GM18951 (cell line): ENCODE data around the gene GABRB1.
"Not testable (repeated sequence)": the region's sequence is repeated elsewhere in the genome, so short reads cannot be mapped to it uniquely, and the experiment has no call there.

ENCODE experiments used
- POLR2A ChIP-seq: IDR thresholded peaks from 4 replicates; pipeline ENCODE4 v1.6.1; 2011; ENCODE audit warnings: mild to moderate bottlenecking; ENCODE audit not compliant: insufficient read length, insufficient read depth; ENCODE audit errors: extremely low read depth
- in situ Hi-C: fragments of 300-500 bp; cut with MboI; formaldehyde crosslinking; loops from one replicate; pipeline ENCODE4 v1.12.0; 2022; ENCODE audit warnings: low sequenced_read_pairs, mixed read lengths, inconsistent platforms; ENCODE audit not compliant: unreplicated experiment

Gene GABRB1

GRCh38 chr4:47275595-47275994, 244.2 kb downstream of the GABRB1 start:
- TF ChIP-seq POLR2A = no peak
- in situ Hi-C loops = no loop called here

GRCh38 chr4:47278631-47279030, 247.3 kb downstream of the GABRB1 start:
- in situ Hi-C loops = no loop called here
- no peak for TF ChIP-seq POLR2A

- in situ Hi-C loops = no loop called here
- TF ChIP-seq POLR2A = no peak
Observed at GRCh38 chr4:47287735-47288134, 256.4 kb downstream of the GABRB1 start.

- no peak for TF ChIP-seq POLR2A
- in situ Hi-C loops = no loop called here
Observed at GRCh38 chr4:47289805-47290204, 258.4 kb downstream of the GABRB1 start.

DNA sequence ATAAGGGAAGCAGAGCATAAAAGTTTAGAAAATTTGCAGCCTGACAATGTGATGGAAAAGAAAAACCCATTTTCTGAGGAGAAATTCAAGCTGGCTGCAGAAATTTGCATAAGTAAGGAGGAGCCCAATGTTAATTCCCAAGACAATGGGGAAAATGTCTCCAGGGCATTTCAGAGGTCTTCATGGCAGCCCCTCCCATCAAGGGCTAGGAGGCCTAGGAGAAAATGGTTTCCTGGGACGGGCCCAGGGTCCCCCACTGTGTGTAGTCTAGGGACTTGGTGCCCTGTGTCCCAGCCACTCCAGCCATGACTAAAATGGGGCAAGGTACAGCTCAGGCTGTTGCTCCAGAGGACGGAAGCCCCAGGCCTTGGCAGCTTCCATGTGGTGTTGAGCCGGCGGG, 259.5 kb downstream of the GABRB1 start:
- in situ Hi-C loops = not testable (repeated sequence)

DNA sequence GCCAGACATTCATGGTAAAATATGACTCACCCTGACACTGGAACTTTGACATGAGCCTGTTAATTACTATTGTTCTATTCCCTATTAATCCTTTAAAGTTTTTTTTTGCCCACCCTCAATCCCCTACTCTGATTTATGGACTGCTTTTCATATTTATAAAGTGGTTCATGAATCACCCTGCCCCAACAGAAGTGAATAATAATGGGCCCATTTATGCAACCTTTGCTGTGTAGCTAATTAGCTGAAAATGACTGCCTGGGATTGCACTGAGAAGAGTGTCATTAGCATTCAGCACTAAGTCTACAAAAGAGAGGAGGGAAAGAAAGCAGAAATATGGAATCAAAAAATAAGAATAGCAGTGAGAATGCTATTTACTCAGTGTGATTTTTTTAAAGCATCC, 277.8 kb downstream of the GABRB1 start:
- in situ Hi-C loops = no loop called here
- no peak for TF ChIP-seq POLR2A

DNA sequence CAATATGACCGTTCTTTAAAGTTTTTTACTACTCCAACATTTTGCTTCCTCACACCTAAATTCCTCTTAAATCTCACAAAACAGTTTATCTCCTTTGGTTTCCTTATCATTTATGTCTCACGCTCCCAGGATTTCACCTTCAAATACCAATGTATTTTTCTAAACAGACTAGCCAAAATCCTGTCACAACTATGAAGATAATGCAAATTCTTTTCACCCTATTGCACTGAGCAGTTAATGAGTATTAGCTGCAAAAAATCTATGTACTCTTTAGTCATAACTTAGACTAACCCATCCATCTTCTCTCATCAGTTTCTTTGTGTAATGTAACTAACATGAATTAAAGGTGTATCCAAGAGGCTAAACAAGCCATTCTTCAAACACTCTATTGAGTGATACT, 280.8 kb downstream of the GABRB1 start:
- in situ Hi-C loops = no loop called here
- TF ChIP-seq POLR2A = no peak

DNA sequence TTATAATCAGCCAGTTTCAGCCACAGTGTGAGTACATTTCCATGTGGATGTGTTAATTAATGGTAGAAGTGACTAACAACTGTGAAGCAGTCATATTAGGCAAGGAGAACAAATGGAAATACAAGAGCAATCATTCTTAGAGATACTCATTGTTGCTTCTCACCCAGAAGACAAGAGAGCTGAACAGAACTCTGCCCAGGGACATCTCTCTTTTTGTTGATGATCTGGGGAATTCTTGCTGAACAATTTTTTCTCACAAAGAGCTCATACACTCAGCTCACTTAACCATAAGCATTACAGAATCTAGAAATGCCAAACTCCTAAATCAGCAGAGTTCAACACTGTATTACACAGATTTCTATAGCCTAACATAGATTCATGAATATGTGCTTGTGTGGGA, 282.0 kb downstream of the GABRB1 start:
- in situ Hi-C loops = no loop called here
- TF ChIP-seq POLR2A = no peak

- in situ Hi-C loops = no loop called here
- no peak for TF ChIP-seq POLR2A
Observed at GRCh38 chr4:47315346-47315745, 284.0 kb downstream of the GABRB1 start.

DNA sequence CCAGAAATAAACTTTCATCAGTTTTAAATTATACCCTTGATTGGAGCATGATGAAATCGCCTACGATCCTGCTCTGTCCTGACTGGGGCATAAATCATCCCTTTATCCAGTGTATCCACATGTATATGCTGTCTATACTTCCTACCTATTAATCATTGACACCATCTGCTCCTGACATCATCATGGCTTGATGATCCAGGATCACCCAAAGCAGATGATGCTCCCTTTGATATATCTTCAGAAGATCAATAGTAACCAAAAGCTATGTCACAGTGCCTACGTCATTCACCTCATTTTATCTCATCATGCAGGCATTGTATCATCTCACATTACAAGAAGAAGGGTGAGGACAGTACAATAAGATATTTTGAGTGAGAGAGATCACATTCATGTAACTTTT, 294.7 kb downstream of the GABRB1 start:
- in situ Hi-C loops = no loop called here
- TF ChIP-seq POLR2A = no peak

DNA sequence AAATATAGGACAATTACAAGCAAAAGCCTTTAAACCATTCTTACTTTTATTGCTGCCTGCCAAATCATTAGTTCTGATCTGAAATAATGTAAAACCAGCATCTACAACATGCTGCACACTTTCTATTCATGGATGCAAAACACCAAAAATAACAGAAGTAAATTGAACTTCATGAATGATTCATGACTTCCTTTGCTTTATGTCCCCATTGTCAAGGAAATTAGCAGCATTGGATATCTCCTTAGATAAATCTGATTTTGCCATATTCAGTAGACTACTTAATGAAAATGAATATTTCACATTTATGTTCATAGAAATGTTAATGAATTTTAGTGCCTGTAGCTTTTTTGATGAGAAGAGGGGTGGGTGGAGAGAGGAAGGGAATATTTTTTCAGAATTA, 299.5 kb downstream of the GABRB1 start:
- no peak for TF ChIP-seq POLR2A
- in situ Hi-C loops = no loop called here

GRCh38 chr4:47334652-47335051, 303.3 kb downstream of the GABRB1 start:
- TF ChIP-seq POLR2A = no peak
- in situ Hi-C loops = no loop called here

- TF ChIP-seq POLR2A = no peak
- in situ Hi-C loops = no loop called here
Observed at GRCh38 chr4:47337893-47338292, 306.5 kb downstream of the GABRB1 start.

DNA sequence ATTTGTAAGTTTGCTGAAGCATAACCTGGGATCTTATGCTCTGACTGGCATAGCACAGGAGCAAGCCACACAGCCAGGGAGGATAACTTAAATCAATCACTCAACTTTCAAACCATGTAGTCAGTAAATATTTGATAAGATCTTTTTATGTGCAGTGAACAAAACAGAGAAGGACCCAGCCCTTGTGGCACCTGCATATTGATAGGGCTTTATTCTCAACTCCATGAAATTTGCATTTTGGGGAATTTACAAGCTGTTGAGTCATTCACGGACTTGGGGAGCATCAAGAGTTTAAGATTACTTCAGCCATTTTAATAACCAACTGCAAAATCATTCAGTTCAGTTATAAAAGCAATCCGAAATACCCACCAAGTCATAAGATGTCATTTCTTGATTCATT, 309.5 kb downstream of the GABRB1 start:
- in situ Hi-C loops = no loop called here
- TF ChIP-seq POLR2A = no peak

- no peak for TF ChIP-seq POLR2A
- in situ Hi-C loops = no loop called here
Observed at GRCh38 chr4:47342796-47343195, 311.4 kb downstream of the GABRB1 start.
